HG03139 (cell line): Measurements from ENCODE around the gene COBLL1.

Experiments used
- ATAC-seq: cut with Tn5 transposase; IDR thresholded peaks from one replicate; pipeline ENCODE4 v1.9.1; 2021; ENCODE audit not compliant: unreplicated experiment

The COBLL1 gene

GRCh38 chr2:164789968-164790367 is 51.7 kb downstream of the COBLL1 start:
- no peak for ATAC-seq

DNA sequence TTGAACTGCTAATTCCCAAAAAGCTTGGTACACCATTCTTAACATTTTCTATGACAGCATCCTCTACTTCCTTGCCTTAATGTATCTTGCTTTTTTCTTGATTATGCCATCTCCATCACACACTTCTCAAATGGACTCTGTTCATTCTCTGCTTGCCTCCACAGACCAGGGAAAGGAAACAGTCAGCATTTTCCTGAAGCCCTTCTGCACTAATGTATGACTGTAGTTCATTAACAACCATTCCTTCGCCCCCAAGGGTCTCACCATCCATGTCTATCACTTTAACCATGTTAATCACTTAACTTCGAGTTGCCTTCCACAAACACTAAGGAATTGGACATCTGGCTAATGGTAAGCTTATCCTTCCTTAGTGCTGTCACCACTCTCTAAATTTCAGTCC is 54.8 kb downstream of the COBLL1 start:
- no peak for ATAC-seq

DNA sequence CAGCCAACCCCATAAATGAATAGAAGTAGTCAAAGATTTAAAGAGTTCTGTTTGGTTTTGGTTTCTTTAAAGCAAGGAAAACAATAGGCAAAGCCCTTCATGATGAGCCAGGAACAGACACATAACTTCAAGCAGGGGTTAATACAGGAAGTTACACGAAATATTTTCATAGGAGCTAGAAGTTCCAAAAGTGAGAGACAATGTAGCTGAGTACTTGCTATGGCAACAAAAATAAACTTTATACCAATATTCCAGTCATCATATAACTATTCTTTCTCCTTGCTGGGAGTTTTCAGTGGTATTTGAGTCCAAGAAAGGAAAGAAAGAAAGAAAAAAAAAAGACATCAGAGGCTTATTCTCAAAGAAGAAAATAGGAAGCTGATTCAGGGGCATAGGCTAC is 56.2 kb downstream of the COBLL1 start:
- ATAC-seq = no peak

DNA sequence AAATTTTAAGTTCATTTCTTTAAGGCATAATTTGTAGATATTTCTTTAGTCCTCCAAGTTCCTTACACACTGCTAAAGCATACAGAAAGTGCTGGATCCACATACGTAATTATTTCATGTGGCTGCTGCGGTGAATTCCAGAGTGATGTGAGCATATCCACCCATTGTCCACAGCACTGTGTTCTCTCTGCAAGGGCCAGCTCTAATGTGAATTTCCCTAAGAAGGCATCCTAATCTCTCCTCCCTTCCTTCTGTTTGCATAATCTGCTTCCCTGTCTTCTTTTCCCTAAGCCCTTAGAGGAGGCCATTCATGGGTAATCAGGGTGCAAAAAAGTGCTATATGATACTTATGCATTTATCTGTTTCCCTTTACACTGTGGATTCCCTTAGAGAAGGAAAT is 57.2 kb downstream of the COBLL1 start:
- no peak for ATAC-seq

- no peak for ATAC-seq
Measured at GRCh38 chr2:164782323-164782722, 59.3 kb downstream of the COBLL1 start.

GRCh38 chr2:164781394-164781793 is 60.2 kb downstream of the COBLL1 start:
- no peak for ATAC-seq

DNA sequence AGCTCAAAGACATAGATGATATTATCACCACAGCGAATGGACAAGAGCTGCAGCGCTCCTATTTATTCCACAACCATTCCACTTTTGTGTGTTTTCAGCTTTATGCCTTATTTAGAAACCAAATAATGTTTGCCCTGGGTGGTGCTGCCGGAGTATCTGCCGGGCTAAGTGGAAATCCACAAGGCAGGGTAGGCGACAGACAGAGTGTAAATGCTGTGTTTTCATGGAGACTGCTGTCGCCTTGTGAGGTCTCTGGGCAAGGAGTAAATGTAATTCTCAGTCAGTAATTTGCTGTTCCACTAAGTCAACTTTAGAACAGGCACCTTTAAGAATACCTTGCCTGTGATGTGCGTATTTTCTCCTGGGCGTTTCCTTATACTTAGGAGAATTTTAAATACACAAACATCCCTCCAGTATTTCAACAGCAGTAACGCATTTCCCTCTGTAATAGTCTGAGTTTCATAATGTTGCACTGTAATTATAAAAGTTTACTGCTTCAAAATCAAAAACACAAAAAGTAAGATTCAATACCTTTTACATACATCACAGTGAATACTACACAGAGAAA is 60.9 kb downstream of the COBLL1 start:
- no peak for ATAC-seq

DNA sequence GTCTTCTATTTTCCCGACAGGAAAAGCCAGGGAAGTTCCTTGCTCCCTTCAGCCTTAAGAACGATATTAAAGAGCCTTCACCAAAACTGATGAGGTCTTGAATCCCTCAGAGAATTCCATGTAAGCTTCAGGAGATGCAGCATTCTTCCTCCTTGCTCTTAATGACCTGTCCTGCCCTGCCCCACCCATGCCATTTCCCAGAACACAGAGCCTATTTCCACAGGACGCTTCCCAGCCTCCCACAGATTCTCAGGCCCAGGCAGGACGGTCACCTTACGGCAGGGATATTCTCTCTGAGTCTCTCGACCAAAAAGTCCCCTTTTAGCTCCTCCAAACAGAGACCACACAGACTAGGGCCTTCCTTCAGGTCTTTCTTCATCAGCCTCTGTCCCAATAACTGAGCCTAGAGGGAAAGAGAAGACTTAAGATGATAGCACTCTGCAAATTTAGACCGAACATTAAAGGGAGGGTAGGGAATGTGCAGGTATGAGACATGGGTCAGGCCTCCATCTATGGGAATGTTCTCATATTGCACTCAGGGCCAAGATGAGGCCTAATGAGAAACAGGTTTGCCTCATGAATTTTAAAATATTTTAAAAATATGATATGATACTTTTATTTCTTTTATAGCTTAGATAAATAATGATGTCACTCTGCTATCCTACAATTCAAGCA is 62.1 kb downstream of the COBLL1 start:
- ATAC-seq = no peak

GRCh38 chr2:164778723-164779122 is 62.9 kb downstream of the COBLL1 start:
- ATAC-seq = no peak

DNA sequence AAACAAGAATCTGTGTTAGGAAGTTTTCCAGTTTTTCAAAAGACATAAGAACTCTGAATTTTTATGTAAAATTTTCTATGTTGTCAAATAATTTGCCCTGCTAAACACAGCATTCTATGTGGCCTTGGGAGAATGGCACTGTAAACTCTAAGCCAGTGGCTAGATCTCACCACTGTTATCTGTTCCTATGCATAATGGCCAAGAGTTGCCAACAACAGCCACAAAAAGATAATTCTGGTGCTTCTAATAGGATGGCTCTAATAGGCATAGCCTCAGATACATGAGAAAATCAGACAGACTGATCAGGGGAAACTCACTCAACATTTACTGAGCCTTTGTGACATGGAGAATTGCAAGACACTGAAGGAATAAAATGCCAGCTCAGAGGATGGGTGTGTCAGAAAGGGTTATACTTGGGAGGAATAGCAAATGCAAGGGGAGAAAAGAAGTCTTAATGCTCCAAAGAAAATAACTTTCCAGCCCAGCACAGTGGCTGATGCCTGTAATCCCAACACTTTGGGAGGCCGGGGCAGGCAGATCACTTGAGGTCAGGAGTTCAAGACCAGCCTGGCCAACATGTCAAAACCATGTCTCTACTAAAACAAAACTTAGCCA is 63.7 kb downstream of the COBLL1 start:
- no peak for ATAC-seq

DNA sequence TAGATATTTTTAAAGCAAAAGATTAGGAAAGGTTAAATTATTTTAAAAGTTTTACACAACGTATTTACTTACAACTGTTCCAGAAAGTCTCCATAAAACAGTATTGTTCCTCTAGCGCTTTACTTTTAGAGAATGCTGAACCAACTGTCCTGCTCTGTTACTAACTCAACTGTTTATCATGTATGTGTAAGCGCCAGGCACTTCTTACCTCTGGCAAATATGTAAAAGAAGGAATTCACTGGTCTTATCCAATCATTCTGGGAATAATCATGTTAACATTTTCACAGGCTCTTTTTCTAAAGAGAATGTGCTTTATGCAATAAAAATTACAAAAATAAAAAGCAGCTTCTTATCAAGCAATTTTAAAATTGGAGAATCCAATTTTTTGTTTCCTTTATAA is 68.0 kb downstream of the COBLL1 start:
- no peak for ATAC-seq

- ATAC-seq = no peak
Measured at GRCh38 chr2:164773091-164773490, 68.5 kb downstream of the COBLL1 start.

GRCh38 chr2:164771897-164772296 is 69.7 kb downstream of the COBLL1 start:
- no peak for ATAC-seq

GRCh38 chr2:164770421-164770916 is 71.2 kb downstream of the COBLL1 start:
- no peak for ATAC-seq

DNA sequence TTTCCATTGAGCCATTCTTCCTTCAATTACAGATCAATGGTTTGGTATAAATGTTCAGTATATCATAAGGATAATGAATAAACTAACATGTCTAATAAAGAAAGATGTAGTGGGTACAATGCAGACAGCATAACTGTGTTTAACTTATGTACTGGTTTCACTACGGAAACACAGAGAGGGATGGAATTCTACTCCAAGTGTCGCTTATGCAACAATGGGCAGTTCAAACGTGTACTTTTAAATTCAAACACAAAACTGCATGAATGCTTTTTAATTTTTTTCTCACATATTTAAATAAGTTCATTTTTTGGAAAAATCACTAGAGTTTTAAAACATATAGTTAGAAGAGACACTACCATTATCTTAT is 74.7 kb downstream of the COBLL1 start:
- no peak for ATAC-seq

GRCh38 chr2:164766216-164766953 is 75.2 kb downstream of the COBLL1 start:
- ATAC-seq = no peak

- ATAC-seq = no peak
Measured at GRCh38 chr2:164764996-164765395, 76.6 kb downstream of the COBLL1 start.

DNA sequence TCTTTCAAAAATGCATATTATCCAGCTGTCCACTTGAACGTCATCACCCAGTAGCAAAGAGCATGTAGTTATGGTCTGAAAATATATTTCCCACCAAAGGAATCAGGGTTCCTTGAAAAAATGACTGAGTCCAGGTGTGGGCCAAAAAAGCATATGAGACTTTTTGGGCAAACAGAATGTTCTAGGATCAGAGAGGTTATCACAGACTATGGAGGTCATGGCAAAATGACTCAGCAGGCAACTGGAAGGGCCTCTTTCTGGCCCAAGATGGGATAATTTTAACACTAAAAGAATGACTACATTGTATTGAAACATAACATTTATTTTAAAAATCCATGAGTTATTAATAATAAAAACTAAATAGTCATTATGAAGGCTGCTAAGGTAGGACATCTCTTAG is 77.1 kb downstream of the COBLL1 start:
- ATAC-seq = no peak

DNA sequence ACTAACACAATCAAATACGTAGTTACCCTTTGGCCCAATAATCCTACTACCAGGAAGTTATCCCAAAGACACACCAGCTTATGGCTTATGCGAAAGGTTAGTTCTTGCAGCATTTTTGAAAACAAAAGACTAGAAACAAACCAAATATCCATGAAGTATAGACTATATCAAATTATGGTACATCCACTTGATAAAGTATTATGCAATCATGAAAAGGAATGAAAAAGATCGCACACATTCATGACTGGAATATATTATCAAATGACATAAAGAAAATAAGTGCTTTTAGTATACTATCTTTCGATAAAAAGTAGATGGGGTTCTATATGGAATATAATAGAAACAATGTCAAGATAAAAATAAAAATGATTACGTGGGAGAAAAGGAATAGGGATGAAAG is 78.2 kb downstream of the COBLL1 start:
- no peak for ATAC-seq

GRCh38 chr2:164761737-164762460 is 79.7 kb downstream of the COBLL1 start:
- no peak for ATAC-seq

GRCh38 chr2:164761201-164761600 is 80.4 kb downstream of the COBLL1 start:
- ATAC-seq = peak; percentile 99
